GM12892 (cell line): Measurements from ENCODE around the gene CHSY1.

ENCODE experiments used
- POLR2A ChIP-seq: IDR thresholded peaks from 2 replicates; pipeline ENCODE4 v1.6.1; 2011; ENCODE audit warnings: low read depth, low read length, control low read depth
- POLR2AphosphoS5 ChIP-seq: IDR thresholded peaks from 2 replicates; pipeline ENCODE4 v1.6.1; 2011; ENCODE audit warnings: low read depth, low read length, control low read depth

DNA sequence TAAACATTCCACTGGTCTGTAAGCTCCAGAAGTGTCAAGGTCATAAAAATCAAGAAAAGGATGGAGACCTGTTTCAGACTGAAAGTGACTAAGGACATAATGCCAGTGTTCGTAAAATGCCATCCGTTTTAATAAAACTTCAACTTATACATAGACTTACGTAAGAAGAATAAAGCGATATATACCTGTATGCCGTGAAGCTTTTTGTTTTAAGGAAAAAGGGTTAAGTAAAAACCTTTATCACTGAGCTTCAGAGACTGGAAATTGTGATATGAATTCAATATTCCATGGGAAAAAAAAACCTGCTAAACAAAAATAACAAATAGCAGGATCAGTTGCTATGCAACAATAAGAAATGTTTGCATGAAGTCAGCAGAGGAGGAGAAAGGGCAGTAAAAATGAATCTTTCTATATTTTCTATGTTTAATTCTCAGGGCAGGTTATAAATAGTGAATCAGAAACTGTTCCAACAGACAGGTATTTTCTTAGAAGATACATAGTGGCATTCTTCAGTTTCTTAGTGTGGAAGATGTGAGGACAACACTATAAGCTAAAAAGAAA, 42.5 kb downstream of the CHSY1 start:
- TF ChIP-seq POLR2A (no peak), POLR2AphosphoS5 (no peak)
